Ascending aorta (tissue), 2 donors: ENCODE results near the gene PTPRN2. TPM values are rescaled to one million over a fixed set of nuclear protein-coding genes. Genes with fewer than 3 reads are reported as not detected.

Experiments used
- DNase-seq, 2 donors: peaks; one replicate each; pipeline ENCODE4 v3.0.0-alpha.2; 2019; ENCODE audit warnings: low spot score in 2 of 2
- H3K27ac ChIP-seq, 2 donors: fragments of 200-600 bp; sonication (generic); one replicate each; pipeline ENCODE4 v1.5.1; 2016 to 2017; ENCODE audit warnings: mild to moderate bottlenecking in 1 of 2
- H3K27me3 ChIP-seq: fragments of 200-600 bp; sonication (generic); one replicate; pipeline ENCODE4 v1.5.1; 2017
- H3K36me3 ChIP-seq, 2 donors: fragments of 200-600 bp; sonication (generic); one replicate each; pipeline ENCODE4 v1.5.1; 2016
- H3K4me1 ChIP-seq, 2 donors: fragments of 200-600 bp; sonication (generic); one replicate each; pipeline ENCODE4 v1.5.1; 2016 to 2017; ENCODE audit warnings: mild to moderate bottlenecking in 1 of 2
- H3K4me3 ChIP-seq, 2 donors: fragments of 200-600 bp; sonication (generic); one replicate each; pipeline ENCODE4 v1.5.1; 2016 to 2017; ENCODE audit warnings: mild to moderate bottlenecking in 1 of 2
- H3K9me3 ChIP-seq, 2 donors: fragments of 200-600 bp; sonication (generic); one replicate each; pipeline ENCODE4 v1.5.1; 2016
- CTCF ChIP-seq, 3 experiments: fragments of 200-600 bp in 2 of 3; fragments of 450-650 bp in 1 of 3; sonication (generic) in 2 of 3; IDR thresholded peaks; one replicate each; pipeline ENCODE4 v1.5.1; 2016 to 2019; ENCODE audit warnings: antibody characterized with exemption in 3 of 3, mild to moderate bottlenecking in 1 of 3, moderate library complexity in 1 of 3
- intact Hi-C: fragments of 100-400 bp; cut with DNase I; formaldehyde crosslinking; loops from one replicate; pipeline ENCODE4 v1.15.1; 2023
- total RNA-seq: library from RNA; depleted of rRNA; stranded (reverse); fragments of >200 nt; gene quantifications from one replicate; pipeline ENCODE4 v1.1.0, GENCODE V29; 2016

Gene PTPRN2
- total RNA-seq, 1 donor from 2014 or later = 7.3 TPM

- DNase-seq = peak in 1 of 2 donors; percentile 47
- H3K27me3 ChIP-seq = no peaks in the 10 kb centered on the region
- TF ChIP-seq CTCF (IDR thresholded peaks at IDR 0.05) = no peak
- H3K9me3 ChIP-seq = no peaks in the 10 kb centered on the region
- H3K4me1 ChIP-seq = no peaks in the 10 kb centered on the region
- H3K36me3 ChIP-seq = no peaks in the 10 kb centered on the region
- no peak overlapping the region for H3K27ac ChIP-seq
- no peak overlapping the region for H3K4me3 ChIP-seq
- intact Hi-C loops = no loop called here
Measured at GRCh38 chr7:157909370-157909769, 678.3 kb downstream of the PTPRN2 start.

GRCh38 chr7:157908006-157908782 is 679.4 kb downstream of the PTPRN2 start:
- H3K27ac ChIP-seq = no peak overlapping the region
- TF ChIP-seq CTCF (IDR thresholded peaks at IDR 0.05) = no peak
- intact Hi-C loops = no loop called here
- no peak overlapping the region for H3K4me3 ChIP-seq
- no peaks in the 10 kb centered on the region for H3K9me3 ChIP-seq
- H3K4me1 ChIP-seq = no peaks in the 10 kb centered on the region
- no peaks in the 10 kb centered on the region for H3K36me3 ChIP-seq
- H3K27me3 ChIP-seq = no peaks in the 10 kb centered on the region
- peak in 1 of 2 donors; percentile 45 for DNase-seq

DNA sequence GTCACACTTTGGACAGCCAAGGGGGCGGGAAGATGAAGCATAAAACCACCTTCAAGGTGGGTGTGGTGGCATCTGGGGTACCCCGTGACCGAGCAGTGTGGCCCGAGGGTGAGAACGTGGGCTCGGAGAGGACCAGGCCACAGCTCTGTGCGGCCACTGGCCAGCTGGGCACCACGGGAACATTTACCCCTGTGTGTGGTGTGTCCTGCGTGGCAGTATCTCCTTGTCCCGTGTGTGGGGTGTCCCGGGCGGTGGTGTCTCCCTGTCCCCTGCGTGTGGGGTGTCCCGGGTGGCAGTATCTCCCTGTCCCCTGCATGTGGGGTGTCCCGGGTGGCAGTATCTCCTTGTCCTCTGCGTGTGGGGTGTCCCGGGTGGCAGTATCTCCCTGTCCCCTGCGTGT is 680.5 kb downstream of the PTPRN2 start:
- Histone ChIP-seq H3K9me3 (no peaks in the 10 kb centered on the region), H3K27me3 (no peaks in the 10 kb centered on the region), H3K27ac (no peak overlapping the region), H3K36me3 (no peaks in the 10 kb centered on the region), H3K4me1 (no peaks in the 10 kb centered on the region), H3K4me3 (no peak overlapping the region)
- intact Hi-C loops = no loop called here
- no peak for TF ChIP-seq CTCF (IDR thresholded peaks at IDR 0.05)
- DNase-seq = peak in 1 of 2 donors; percentile 38

GRCh38 chr7:157906583-157906982 is 681.0 kb downstream of the PTPRN2 start:
- no peak for DNase-seq
- Histone ChIP-seq H3K27ac (no peak overlapping the region), H3K36me3 (no peaks in the 10 kb centered on the region), H3K9me3 (no peaks in the 10 kb centered on the region), H3K4me1 (no peaks in the 10 kb centered on the region), H3K4me3 (no peak overlapping the region), H3K27me3 (no peaks in the 10 kb centered on the region)
- no peak for TF ChIP-seq CTCF (IDR thresholded peaks at IDR 0.05)
- intact Hi-C loops = no loop called here

DNA sequence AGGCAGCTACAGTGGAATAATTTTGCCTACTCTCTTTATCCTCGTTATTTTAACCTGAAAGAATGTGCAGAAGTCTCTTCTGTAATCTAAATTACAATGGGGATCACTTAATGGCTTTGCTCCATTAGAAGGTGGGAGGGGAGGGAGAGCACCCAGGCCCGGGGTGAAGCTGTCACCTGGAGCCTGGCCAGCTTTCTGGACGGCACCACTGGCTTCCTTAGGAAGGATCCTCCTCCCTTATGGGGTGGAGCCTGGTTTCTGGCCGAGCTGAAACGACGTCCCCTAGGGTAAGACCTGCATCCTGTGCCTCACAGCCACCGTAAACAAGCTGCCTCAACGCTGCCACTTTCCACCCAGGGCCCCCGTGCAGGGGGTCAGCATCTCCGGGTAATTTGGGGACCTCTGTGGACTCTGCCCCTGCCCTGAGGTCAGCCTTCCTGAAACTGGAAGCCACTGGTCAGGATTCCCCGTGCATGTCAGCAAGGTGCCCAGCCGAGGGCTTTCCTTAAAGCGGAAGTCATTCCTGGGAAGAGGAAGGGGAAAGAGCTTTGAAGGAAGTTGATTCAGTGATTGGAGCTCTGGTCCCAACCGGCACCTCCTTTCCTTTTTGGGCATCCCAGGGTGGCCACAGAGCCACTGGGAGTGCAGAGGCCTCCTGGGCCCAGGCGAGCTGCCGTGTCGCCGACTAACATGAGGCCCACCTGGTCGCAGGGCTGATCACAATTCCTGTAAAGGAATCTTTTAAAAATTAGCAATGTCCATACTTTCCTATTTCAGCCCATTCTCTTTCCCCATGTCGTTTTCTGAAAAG is 681.8 kb downstream of the PTPRN2 start:
- H3K4me3 ChIP-seq = no peak overlapping the region
- peak in 1 of 2 donors; percentile 34 for DNase-seq
- H3K36me3 ChIP-seq = no peaks in the 10 kb centered on the region
- no peaks in the 10 kb centered on the region for H3K27me3 ChIP-seq
- H3K27ac ChIP-seq = no peak overlapping the region
- no peak for TF ChIP-seq CTCF (IDR thresholded peaks at IDR 0.05)
- intact Hi-C loops = no loop called here
- H3K9me3 ChIP-seq = no peaks in the 10 kb centered on the region
- H3K4me1 ChIP-seq = no peaks in the 10 kb centered on the region
